ENCODE measurements around the gene LMLN.
"Not testable (repeated sequence)": the region's sequence is repeated elsewhere in the genome, so short reads cannot be mapped to it uniquely, and the experiment has no call there.

DNA sequence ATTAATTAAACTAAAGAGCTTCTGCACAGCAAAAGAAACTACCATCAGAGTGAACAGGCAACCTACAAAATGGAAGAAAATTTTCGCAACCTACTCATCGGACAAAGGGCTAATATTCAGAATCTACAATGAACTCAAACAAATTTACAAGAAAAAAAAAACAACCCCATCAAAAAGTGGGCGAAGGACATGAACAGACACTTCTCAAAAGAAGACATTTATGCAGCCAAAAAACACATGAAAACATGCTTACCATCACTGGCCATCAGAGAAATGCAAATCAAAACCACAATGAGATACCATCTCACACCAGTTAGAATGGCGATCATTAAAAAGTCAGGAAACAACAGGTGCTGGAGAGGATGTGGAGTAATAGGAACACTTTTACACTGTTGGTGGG, 122.2 kb downstream of the LMLN start:
- TF ChIP-seq EZH2 (IDR thresholded peaks at IDR 0.05; ENCODE audit: insufficient read depth, poor library complexity, severe bottlenecking); EZH2phosphoT487 (IDR thresholded peaks at IDR 0.05; ENCODE audit: insufficient read depth, low read depth): not testable (repeated sequence)
